Stimulated activated effector memory CD8-positive, alpha-beta T cell treated with anti-CD3 and anti-CD28 coated beads, Interleukin-12 subunit alpha, Interleukin-12 subunit beta, amount 100 ng/mL, for 72 hours (primary cell): ENCODE measurements around the gene RNF126.

ENCODE experiments used
- ATAC-seq: fragments of 150-1000 bp; cut with Tn5 transposase; 2 replicates; pipeline ENCODE4 v1.10.0; 2021
- DNase-seq, 2 donors: peaks; one replicate each; pipeline ENCODE4 v3.0.0; 2021 to 2022; ENCODE audit warnings: low spot score in 2 of 2
- H3K27ac Mint-ChIP-seq: one replicate; pipeline ENCODE4 v1.8.0; 2022; ENCODE audit warnings: mild to moderate bottlenecking, mixed read lengths
- H3K36me3 Mint-ChIP-seq: one replicate; pipeline ENCODE4 v1.8.0; 2022; ENCODE audit warnings: mild to moderate bottlenecking, mixed read lengths
- H3K4me1 Mint-ChIP-seq: one replicate; pipeline ENCODE4 v1.8.0; 2022; ENCODE audit warnings: mixed read lengths
- H3K4me3 Mint-ChIP-seq: one replicate; pipeline ENCODE4 v1.8.0; 2022; ENCODE audit warnings: mild to moderate bottlenecking, mixed read lengths
- H3K9me3 Mint-ChIP-seq: one replicate; pipeline ENCODE4 v1.8.0; 2022; ENCODE audit warnings: mixed read lengths

The RNF126 gene

GRCh38 chr19:647566-648284 lies 15.3 kb downstream of the RNF126 start:
- Mint-ChIP-seq H3K4me3 (no peak overlapping the region), H3K9me3 (no peaks in the 10 kb centered on the region), H3K4me1 (no peaks in the 10 kb centered on the region), H3K36me3 (peaks cover 85% of the 10 kb centered on the region), H3K27ac (no peak overlapping the region)
- DNase-seq (no peak), ATAC-seq (no peak)

GRCh38 chr19:646779-647565 lies 16.0 kb downstream of the RNF126 start:
- H3K36me3 Mint-ChIP-seq, result peaks cover 78% of the 10 kb centered on the region
- ATAC-seq, result no peak
- H3K27ac Mint-ChIP-seq, result no peak overlapping the region
- H3K9me3 Mint-ChIP-seq, result no peaks in the 10 kb centered on the region
- H3K4me1 Mint-ChIP-seq, result no peaks in the 10 kb centered on the region
- H3K4me3 Mint-ChIP-seq, result no peak overlapping the region
- DNase-seq, result no peak

GRCh38 chr19:645912-646778 lies 16.9 kb downstream of the RNF126 start:
- Mint-ChIP-seq H3K27ac (no peak overlapping the region), H3K9me3 (no peaks in the 10 kb centered on the region), H3K4me3 (no peak overlapping the region), H3K36me3 (peaks cover 69% of the 10 kb centered on the region), H3K4me1 (no peaks in the 10 kb centered on the region)
- DNase-seq (no peak), ATAC-seq (no peak)

- DNase-seq, result no peak
- H3K4me3 Mint-ChIP-seq, result no peak overlapping the region
- H3K27ac Mint-ChIP-seq, result peak overlapping the region; percentile 37
- H3K36me3 Mint-ChIP-seq, result peaks cover 56% of the 10 kb centered on the region
- no peaks in the 10 kb centered on the region for H3K4me1 Mint-ChIP-seq
- no peaks in the 10 kb centered on the region for H3K9me3 Mint-ChIP-seq
- ATAC-seq, result no peak
Measured at GRCh38 chr19:644789-645188, 18.2 kb downstream of the RNF126 start.

- peaks cover 3% of the 10 kb centered on the region for H3K4me1 Mint-ChIP-seq
- DNase-seq (no peak), ATAC-seq (no peak)
- peak overlapping the region; percentile 37 for H3K27ac Mint-ChIP-seq
- no peaks in the 10 kb centered on the region for H3K9me3 Mint-ChIP-seq
- peaks cover 54% of the 10 kb centered on the region for H3K36me3 Mint-ChIP-seq
- H3K4me3 Mint-ChIP-seq, result no peak overlapping the region
Measured at GRCh38 chr19:644363-644762, 18.7 kb downstream of the RNF126 start.

- no peaks in the 10 kb centered on the region for H3K9me3 Mint-ChIP-seq
- no peak for DNase-seq
- no peak overlapping the region for H3K4me3 Mint-ChIP-seq
- no peak overlapping the region for H3K27ac Mint-ChIP-seq
- peaks cover 8% of the 10 kb centered on the region for H3K4me1 Mint-ChIP-seq
- peaks cover 51% of the 10 kb centered on the region for H3K36me3 Mint-ChIP-seq
- ATAC-seq, result no peak
Measured at GRCh38 chr19:643736-644135, 19.3 kb downstream of the RNF126 start.

GRCh38 chr19:642767-643727 lies 20.0 kb downstream of the RNF126 start:
- Mint-ChIP-seq H3K9me3 (no peaks in the 10 kb centered on the region), H3K27ac (no peak overlapping the region), H3K4me1 (peaks cover 8% of the 10 kb centered on the region), H3K36me3 (peaks cover 45% of the 10 kb centered on the region), H3K4me3 (no peak overlapping the region)
- ATAC-seq (no peak), DNase-seq (no peak)

GRCh38 chr19:641702-642101 lies 21.3 kb downstream of the RNF126 start:
- H3K36me3 Mint-ChIP-seq, result peaks cover 36% of the 10 kb centered on the region
- ATAC-seq, result no peak
- H3K9me3 Mint-ChIP-seq, result no peaks in the 10 kb centered on the region
- peaks cover 8% of the 10 kb centered on the region for H3K4me1 Mint-ChIP-seq
- DNase-seq, result no peak
- H3K27ac Mint-ChIP-seq, result no peak overlapping the region
- no peak overlapping the region for H3K4me3 Mint-ChIP-seq

GRCh38 chr19:640606-641189 lies 22.3 kb downstream of the RNF126 start:
- Mint-ChIP-seq H3K27ac (no peak overlapping the region), H3K4me1 (peaks cover 8% of the 10 kb centered on the region), H3K4me3 (no peak overlapping the region), H3K36me3 (peaks cover 27% of the 10 kb centered on the region), H3K9me3 (no peaks in the 10 kb centered on the region)
- no peak for DNase-seq
- no peak for ATAC-seq

GRCh38 chr19:640161-640558 lies 22.9 kb downstream of the RNF126 start:
- peaks cover 8% of the 10 kb centered on the region for H3K4me1 Mint-ChIP-seq
- peak overlapping the region; percentile 81 for H3K4me3 Mint-ChIP-seq
- H3K27ac Mint-ChIP-seq, result no peak overlapping the region
- peaks cover 22% of the 10 kb centered on the region for H3K36me3 Mint-ChIP-seq
- ATAC-seq (no peak), DNase-seq (no peak)
- H3K9me3 Mint-ChIP-seq, result no peaks in the 10 kb centered on the region

- peaks cover 8% of the 10 kb centered on the region for H3K4me1 Mint-ChIP-seq
- DNase-seq (peak; percentile 87 to 92), ATAC-seq (peak; percentile 93)
- peak within 1 kb of the TSS; percentile 81 for H3K4me3 Mint-ChIP-seq
- peak within 1 kb of the TSS; percentile 89 for H3K27ac Mint-ChIP-seq
- H3K9me3 Mint-ChIP-seq, result no peaks in the 10 kb centered on the region
- H3K36me3 Mint-ChIP-seq, result peaks cover 16% of the 10 kb centered on the region
Measured at GRCh38 chr19:639253-640160, 23.5 kb downstream of the RNF126 start, which contains the start of gene FGF22. TSS of gene FGF22 (plus strand) at chr19:639879. CDS start at chr19:639926, 47 bp downstream.

- H3K9me3 Mint-ChIP-seq, result no peaks in the 10 kb centered on the region
- ATAC-seq, result no peak
- H3K27ac Mint-ChIP-seq, result peak overlapping the region; percentile 89
- peaks cover 15% of the 10 kb centered on the region for H3K36me3 Mint-ChIP-seq
- no peak for DNase-seq
- H3K4me1 Mint-ChIP-seq, result peaks cover 13% of the 10 kb centered on the region
- peak overlapping the region; percentile 81 for H3K4me3 Mint-ChIP-seq
Measured at GRCh38 chr19:638906-639252, 24.1 kb downstream of the RNF126 start.

GRCh38 chr19:634975-635652 lies 27.9 kb downstream of the RNF126 start:
- DNase-seq (no peak), ATAC-seq (no peak)
- peaks cover 39% of the 10 kb centered on the region for H3K4me1 Mint-ChIP-seq
- peaks cover 52% of the 10 kb centered on the region for H3K36me3 Mint-ChIP-seq
- no peak overlapping the region for H3K27ac Mint-ChIP-seq
- no peak overlapping the region for H3K4me3 Mint-ChIP-seq
- H3K9me3 Mint-ChIP-seq, result no peaks in the 10 kb centered on the region
